NB4 (cell line): ENCODE results near the gene TNFRSF8.

Experiments
- DNase-seq: peaks from one replicate; pipeline ENCODE4 v3.0.0; 2010; ENCODE audit warnings: low read depth
- H3K4me3 ChIP-seq: one replicate; pipeline ENCODE4 v1.5.1; 2011; ENCODE audit warnings: mild to moderate bottlenecking, low read depth, low read length, moderate library complexity
- MYC ChIP-seq: IDR thresholded peaks from 2 replicates; pipeline ENCODE4 v1.6.1; 2011; ENCODE audit warnings: low read depth, low read length
- POLR2A ChIP-seq: IDR thresholded peaks from 2 replicates; pipeline ENCODE4 v1.6.1; 2011; ENCODE audit warnings: mild to moderate bottlenecking; ENCODE audit not compliant: insufficient read length; ENCODE audit errors: extremely low read depth
- TF ChIP-seq, protein P1 (sequence below): IDR thresholded peaks from 2 replicates; pipeline ENCODE4 v1.6.1; 2011; ENCODE audit warnings: low read depth, low read length
- TF ChIP-seq, protein P2 (sequence below): IDR thresholded peaks from one replicate; pipeline ENCODE4 v1.5.1; 2012; ENCODE audit warnings: low read depth, low read length

TNFRSF8 gene

DNA sequence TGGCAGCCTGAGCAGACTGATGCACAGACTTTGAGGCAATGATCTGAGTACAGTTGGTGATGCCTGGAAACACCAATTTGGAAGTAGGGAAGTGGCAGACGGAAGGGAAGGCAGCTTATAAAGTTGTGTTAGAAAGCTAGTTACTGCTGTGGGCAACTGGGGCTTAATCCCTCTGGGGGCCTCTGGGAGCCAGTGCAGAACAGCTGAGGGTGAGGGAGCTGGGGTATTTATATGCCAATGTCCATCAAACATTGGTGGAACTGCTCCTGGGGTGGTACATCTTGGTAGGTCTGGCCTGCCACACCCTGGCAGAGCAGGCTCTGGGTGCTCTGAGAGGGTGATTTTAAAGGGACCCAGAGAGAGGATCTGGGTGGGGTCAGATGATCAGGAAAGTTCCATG, 28.1 kb downstream of the TNFRSF8 start:
- TF ChIP-seq MYC: no peak
- no peak for TF ChIP-seq POLR2A
- TF ChIP-seq, protein P1, sequence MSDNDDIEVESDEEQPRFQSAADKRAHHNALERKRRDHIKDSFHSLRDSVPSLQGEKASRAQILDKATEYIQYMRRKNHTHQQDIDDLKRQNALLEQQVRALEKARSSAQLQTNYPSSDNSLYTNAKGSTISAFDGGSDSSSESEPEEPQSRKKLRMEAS: no peak
- TF ChIP-seq, protein P2, sequence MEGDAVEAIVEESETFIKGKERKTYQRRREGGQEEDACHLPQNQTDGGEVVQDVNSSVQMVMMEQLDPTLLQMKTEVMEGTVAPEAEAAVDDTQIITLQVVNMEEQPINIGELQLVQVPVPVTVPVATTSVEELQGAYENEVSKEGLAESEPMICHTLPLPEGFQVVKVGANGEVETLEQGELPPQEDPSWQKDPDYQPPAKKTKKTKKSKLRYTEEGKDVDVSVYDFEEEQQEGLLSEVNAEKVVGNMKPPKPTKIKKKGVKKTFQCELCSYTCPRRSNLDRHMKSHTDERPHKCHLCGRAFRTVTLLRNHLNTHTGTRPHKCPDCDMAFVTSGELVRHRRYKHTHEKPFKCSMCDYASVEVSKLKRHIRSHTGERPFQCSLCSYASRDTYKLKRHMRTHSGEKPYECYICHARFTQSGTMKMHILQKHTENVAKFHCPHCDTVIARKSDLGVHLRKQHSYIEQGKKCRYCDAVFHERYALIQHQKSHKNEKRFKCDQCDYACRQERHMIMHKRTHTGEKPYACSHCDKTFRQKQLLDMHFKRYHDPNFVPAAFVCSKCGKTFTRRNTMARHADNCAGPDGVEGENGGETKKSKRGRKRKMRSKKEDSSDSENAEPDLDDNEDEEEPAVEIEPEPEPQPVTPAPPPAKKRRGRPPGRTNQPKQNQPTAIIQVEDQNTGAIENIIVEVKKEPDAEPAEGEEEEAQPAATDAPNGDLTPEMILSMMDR: no peak

DNA sequence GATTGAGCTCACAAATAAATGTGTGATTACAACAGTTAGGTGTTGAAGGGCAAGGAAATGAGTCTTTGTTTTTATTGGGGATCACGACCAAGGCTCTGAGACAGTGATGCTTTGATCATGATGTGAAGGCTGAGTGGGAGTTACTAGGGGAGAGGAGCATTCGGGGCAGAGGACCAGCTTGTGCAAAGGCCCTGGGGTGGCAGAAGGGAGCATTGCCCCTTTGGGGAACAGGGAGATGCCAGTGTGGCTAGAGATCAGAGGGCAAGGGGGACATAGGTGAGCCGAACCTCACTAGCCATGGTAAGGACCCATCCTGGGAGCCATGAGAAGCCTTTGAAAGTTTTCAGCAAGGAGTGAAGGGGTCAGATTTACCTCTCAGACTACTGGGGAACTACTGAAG, 31.1 kb downstream of the TNFRSF8 start:
- no peak for DNase-seq
- TF ChIP-seq, protein P2: no peak

More for the DNA sequence above, 28.1 kb downstream of the TNFRSF8 start:
- no peak overlapping the region for H3K4me3 ChIP-seq
- DNase-seq: no peak

DNA sequence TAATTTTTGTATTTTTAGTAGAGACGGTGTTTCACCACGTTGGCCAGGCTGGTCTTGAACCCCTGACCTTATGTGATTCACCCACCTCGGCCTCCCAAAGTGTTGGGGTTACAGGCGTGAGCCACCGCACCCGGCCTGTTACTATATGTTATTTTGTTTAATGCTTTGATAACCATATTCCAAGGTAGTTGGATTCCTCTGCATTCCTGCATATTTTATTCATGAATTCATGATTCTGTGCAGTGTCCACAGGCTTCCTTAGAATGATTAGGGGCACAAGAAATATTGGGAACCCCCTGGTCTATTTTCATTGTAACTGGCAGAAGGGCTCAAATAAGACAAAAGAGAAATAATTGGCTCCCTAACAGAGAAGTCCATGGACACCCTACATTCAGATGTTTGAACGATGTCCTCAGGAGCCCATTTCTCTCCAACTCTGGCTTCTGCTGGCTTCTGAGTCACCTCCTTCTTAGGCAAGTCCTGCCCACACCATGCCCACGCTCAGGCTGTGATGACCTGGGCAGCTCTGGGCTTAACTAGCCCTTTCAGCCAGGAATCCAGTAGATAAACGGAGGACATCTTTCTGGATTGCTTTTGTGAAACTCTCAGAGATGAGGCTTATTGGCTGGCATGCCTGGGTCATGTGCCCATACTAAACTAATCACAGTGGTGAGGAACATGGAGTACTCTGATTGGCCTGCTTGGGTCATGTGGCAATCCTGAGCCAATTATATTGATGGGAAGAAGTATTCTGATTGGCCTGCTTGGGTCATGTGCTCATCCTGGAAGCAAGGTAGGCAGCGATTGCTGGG, 32.6 kb downstream of the TNFRSF8 start:
- DNase-seq: peak; percentile 42
- H3K4me3 ChIP-seq: no peak overlapping the region
- TF ChIP-seq, protein P2: no peak
- TF ChIP-seq POLR2A (no peak), MYC (no peak)
- TF ChIP-seq, protein P1: 0 out of 2 replicates have a peak, but pooled peaks have one; percentile 9

More for the DNA sequence above, 31.1 kb downstream of the TNFRSF8 start:
- H3K4me3 ChIP-seq: no peak overlapping the region

DNA sequence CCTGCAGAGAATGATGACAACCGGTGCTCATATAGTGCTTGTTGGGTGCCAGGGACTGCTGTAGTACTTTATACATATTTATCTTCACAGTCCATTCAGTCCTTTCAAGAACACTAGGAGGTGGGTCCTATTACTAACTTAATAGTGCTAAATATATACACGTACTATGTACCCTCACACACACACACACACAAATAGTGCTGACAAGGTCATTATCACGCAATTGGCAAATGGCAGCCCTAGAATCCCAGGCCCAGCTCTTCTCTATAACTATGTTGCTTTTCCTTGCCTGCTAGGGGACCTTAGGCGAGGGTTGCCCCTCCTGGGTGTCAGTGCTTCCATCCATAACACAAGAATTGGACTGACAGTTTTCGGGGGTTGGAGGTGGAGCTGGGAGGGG, 33.5 kb downstream of the TNFRSF8 start:
- no peak overlapping the region for H3K4me3 ChIP-seq
- DNase-seq: no peak
- TF ChIP-seq, protein P2: no peak

DNA sequence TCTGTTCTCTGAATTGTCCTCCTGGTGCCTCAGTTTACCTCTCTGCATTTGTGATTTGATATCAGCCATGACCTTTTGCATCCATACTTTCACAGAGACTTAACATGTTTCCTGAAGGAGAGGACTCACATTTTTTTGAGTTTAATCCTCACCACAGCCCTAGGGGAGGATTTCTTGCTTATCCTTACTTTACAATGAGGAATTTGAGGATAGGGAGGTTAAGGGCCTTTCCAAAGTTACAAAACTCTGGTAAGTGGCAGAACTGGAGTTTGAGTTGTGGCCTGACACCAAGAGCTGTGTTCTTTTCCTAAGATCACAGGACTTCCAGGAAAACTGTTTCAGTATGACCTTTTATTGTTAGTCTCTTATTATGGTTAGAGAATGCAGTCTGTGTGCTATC, 34.2 kb downstream of the TNFRSF8 start:
- TF ChIP-seq, protein P2: no peak
- TF ChIP-seq POLR2A (no peak), MYC (no peak)
- TF ChIP-seq, protein P1: no peak
- no peak for DNase-seq
- H3K4me3 ChIP-seq: no peak overlapping the region

DNA sequence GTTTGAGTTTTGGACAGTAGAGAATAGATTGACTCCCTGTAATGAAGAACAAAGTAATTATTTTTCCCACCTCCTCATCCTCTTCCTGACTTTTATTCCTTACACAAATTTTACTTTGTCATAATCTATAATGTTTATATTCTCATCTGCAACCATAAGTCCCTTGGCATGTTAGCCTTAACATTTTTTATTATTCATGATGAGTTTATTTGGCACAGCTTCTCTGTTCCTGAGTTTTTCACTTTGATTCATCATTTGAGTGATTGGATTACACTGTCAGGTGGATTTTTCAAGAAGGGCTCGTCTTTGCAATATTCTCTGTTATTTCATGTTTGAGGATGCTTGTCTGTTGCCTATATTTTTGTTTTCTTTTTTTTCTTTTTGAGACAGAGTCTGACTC, 35.7 kb downstream of the TNFRSF8 start:
- DNase-seq: no peak
- no peak for TF ChIP-seq POLR2A
- TF ChIP-seq, protein P1: no peak
- TF ChIP-seq, protein P2: no peak
- no peak overlapping the region for H3K4me3 ChIP-seq
